HG03432 (cell line): ENCODE results near the gene OCLN.
"Not testable (repeated sequence)": the region's sequence is repeated elsewhere in the genome, so short reads cannot be mapped to it uniquely, and the experiment has no call there.

Source experiments
- ATAC-seq: cut with Tn5 transposase; IDR thresholded peaks from one replicate; pipeline ENCODE4 v1.9.1; 2021; ENCODE audit warnings: mild to moderate bottlenecking, moderate library complexity; ENCODE audit not compliant: unreplicated experiment

OCLN gene

GRCh38 chr5:69492391-69492922, at the start of gene OCLN:
Gene OCLN, plus strand, starts transcription at chr5:69492790. Its CDS starts 11,455 bp downstream, at chr5:69504245.
- peak; percentile 65 for ATAC-seq

DNA sequence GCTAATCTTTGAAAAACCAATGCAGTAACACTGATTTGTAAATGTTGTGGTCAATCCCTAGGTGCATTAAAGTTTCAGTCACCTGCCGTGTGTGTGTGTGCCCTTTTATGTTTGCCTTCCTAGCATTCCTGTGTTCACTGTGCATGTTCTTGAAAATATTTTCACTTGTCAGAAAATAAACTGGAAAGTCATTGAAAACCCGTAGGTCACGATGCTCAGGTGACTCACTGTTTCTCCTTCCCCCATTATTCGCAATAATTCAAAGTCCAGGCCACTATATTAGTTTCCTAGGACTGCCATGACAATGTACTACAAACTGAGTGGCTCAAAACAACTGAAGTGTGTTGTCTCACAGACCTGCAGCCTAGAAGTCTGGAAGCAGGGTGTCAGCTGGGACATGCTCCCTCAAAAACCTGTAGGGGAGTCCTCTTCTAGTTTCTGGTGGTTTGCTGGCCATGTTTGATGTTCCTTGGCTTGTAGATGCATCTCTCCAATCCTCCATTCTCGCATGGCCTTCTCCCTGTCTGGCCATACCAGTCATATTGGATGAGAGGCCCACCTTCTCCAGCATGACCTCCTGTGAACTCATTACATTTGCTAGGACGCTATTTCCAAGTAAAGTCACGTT, 48.3 kb upstream of the OCLN start:
- ATAC-seq: no peak

- no peak for ATAC-seq
Observed at GRCh38 chr5:69449511-69449910, 43.1 kb upstream of the OCLN start.

DNA sequence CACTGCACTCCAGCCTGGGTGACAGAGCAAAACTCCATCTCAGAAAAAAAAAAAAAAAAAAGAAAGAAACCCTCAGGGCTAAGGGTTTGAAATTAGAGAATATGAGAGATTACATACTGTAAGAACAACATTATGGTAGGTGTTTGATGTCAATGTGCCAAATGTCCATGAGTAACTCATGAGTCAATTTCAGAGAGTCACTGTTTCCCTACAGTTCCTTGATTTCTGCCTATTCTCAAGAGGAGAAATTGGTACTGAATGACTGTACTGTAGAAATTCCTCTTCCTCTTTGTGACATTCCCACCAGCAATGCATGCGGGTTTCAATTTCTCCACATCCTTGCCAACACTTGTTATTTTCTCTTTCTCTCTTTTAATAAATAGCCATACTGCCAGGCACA, 42.5 kb upstream of the OCLN start:
- ATAC-seq: no peak

- not testable (repeated sequence) for ATAC-seq
Observed at GRCh38 chr5:69450527-69450926, 42.1 kb upstream of the OCLN start.

DNA sequence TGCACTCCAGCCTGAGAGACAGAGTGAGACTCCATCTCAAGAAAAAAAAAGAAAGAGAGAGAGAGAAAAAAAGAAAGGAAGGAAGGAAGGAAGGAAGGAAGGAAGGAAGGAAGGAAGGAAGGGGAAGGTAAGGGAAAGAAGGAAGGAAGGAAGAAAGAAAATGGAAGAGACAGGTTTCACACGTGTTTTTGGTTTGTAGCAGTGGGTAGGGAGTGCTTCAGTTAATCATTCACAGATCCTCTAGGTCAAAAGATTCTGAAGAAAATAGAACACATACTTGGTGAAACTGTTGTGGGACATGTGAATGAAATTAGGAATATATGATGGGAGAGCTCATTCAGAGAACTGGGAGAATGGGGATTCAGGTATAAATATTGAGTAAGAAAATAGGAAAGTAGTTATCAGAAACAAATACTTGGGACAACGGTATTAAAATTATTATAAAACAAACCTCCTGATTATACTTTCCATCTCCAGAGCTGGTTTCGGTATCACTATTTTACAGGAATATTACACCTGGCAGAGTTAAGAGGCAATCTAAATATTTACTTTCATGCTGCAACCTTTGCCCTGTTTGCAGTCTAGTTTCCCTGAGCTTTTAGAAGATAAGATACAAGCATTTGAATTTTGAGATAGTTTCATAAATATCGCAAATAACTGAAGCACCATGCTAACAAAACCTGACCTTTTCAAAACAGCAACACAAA, 40.5 kb upstream of the OCLN start:
- no peak for ATAC-seq

- not testable (repeated sequence) for ATAC-seq
Observed at GRCh38 chr5:69453487-69453886, 39.1 kb upstream of the OCLN start.

DNA sequence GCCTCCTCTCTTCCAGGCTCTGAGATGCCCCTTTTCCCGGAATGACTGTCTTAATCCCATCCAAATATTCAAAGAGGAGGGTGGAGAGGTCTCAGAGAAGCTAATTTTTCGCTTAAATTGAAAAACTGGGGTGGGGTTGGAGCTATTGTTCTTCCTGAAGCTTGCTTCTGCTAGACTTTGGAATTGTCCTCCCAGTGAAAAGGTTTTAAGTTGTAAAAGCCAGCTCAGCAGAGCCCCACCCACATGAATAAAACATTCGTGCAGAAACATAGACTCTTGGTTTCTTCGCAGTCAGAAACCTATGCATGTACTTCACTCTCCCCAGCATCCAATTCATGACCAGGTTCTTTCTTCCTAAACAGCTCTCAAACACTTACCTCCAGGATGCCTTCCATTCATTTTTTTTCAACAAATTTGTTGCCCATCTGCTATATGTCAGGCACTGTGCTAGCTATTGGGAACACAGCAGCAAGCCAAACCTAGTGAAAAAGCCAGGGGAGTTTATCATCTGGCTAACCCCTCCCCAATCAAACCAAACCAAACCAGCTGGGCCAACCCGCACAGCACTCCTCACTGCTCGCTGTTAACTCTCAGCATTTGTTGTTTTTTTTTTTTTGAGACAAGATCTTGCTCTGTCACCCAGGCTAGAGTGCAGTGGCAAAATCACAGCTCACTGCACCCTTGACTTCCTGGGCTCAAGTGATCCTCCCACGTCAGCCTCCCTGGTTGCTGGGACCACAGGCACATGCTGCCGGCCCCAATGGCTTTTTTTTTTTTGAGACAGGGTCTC, 37.9 kb upstream of the OCLN start:
- no peak for ATAC-seq

GRCh38 chr5:69455428-69455988, 37.1 kb upstream of the OCLN start:
- ATAC-seq: not testable (repeated sequence)

- ATAC-seq: no peak
Observed at GRCh38 chr5:69462170-69462569, 30.4 kb upstream of the OCLN start.

GRCh38 chr5:69466375-69466774, 26.2 kb upstream of the OCLN start:
- not testable (repeated sequence) for ATAC-seq

DNA sequence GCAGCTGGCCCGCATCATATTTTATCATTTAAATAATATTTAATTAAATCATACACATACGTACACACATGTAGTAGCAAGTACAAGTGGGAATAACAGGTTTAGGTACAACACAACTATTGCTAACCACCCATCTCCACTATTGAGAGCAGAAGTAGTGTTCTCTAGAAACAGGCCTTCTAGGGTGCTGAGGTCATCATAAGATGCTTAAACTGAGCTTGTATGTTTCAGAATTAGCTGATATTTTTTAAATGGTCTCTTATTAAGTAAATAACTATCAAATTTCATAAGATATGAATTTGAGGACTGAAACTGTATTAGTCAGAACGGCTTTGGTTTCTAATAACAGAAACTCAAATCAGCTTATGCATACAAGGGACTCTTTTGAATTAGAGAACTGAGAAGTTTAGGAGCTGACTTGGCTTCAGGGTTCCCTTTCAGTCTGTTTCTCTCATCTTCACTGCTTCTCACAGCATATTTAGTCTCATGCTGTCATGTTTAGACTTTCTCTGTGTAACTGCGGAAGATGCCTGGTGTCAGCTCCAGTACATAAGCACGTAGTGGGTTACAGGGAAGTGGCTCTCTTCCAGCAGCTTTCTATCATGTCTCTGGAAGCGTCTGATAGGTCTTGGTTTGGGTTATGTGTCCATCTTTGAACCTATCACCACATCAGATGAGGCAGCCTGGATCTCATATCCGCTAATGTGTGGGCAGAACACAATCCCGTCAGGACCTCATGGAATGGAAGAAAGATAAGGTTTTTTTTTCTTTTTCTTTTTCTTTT, 25.0 kb upstream of the OCLN start:
- peak; percentile 95 for ATAC-seq

- no peak for ATAC-seq
Observed at GRCh38 chr5:69468631-69469030, 24.0 kb upstream of the OCLN start.

GRCh38 chr5:69471516-69471915, 21.1 kb upstream of the OCLN start:
- ATAC-seq: not testable (repeated sequence)

DNA sequence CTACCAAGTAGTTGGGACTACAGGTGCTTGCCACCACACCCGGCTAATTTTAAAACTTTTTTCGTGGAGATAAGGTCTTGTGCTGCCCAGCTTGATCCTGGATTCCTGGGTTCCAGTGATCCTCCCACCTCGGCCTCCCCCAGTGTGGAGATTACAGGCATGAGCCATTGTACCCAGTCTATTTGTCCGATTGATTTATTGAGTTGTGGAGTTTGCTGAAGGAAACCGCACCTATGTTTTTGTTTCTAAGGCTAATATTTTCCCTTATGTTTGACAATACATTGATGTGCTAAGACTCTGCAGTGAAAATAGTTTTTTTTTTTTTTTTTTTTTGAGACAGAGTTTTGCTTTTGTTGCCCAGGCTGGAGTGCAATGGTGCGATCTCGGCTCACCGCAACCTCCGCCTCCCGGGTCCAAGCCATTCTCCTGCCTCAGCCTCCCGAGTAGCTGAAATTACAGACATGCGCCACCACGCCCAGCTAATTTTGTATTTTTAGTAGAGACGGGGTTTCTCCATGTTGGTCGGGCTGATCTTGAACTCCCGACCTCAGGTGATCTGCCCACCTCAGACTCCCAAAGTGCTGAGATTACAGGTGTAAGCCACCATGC, 20.0 kb upstream of the OCLN start:
- not testable (repeated sequence) for ATAC-seq

DNA sequence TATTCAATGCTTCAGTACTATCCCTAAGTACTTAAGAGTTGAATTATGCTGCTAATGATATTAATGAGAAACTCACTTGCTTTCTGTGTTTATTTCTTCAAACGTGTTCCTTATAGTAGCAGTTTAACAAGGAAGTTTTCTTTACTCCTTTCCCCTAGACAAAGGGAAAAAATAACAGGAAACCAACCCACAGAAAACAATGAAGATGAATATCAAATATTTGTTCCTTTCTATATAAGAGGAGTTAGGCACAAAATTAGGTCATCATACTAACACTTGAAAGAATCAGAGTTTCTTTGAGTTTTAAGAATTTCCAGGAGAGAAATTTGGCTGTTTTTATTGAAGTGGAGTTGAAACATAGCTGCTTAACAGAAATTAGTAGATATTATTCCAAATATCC, 15.4 kb upstream of the OCLN start:
- ATAC-seq: no peak

- ATAC-seq: not testable (repeated sequence)
Observed at GRCh38 chr5:69478296-69478695, 14.3 kb upstream of the OCLN start.

DNA sequence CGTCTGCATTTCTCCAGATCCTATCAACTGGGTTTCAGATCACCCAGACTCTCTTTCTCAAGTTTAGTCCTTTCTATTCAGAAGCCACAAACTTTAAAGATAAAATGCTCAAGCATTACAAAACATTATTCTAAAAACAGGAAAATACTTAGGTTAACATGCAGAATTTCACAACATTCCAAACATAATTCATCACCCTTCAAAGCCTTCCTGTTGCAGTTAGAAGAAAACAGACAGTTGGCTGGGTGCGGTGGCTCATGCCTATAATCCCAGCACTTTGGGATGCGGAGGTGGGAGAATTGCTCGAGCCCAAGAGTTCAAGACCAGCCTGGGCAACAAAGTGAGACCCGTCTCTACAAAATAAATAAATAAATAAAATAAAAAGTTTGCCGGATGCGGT, 7.7 kb upstream of the OCLN start:
- no peak for ATAC-seq

- ATAC-seq: no peak
Observed at GRCh38 chr5:69485471-69485870, 7.1 kb upstream of the OCLN start.

DNA sequence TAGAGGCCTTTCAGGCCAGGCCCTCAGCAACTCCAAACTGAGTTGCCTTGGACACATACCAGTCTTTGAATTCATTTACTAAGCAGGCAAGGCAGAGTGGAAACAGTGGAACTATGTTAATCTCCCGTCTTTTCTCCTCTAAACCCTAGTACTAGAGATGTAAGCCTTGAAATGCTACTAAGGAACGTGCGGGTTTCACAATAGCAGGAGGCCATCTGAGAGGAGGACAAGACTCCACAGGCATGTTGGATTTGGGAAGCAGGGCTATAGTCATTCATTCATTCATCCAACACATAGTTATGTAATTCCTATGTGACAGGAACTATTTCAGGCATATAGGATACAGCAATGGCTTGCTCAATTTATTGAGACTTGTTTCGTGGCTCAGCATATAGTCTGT, 3.3 kb upstream of the OCLN start:
- no peak for ATAC-seq
